Thyroid gland (tissue), 4 donors: ENCODE results near the gene GFRA1. TPM values are rescaled to one million over a fixed set of nuclear protein-coding genes. Genes with fewer than 3 reads are reported as not detected.

ENCODE experiments used
- DNase-seq, 2 donors: peaks; one replicate each; pipeline ENCODE4 v3.0.0-alpha.2; 2019
- H3K27ac ChIP-seq, 3 donors: fragments of 200-600 bp; sonication (generic); 1 replicate in 2 of 3; 2 replicates in 1 of 3; pipeline ENCODE4 v1.5.1; 2016 to 2019; ENCODE audit warnings: mild to moderate bottlenecking in 1 of 3, moderate library complexity in 1 of 3
- H3K27me3 ChIP-seq: fragments of 200-600 bp; sonication (generic); one replicate; pipeline ENCODE4 v1.5.1; 2019
- H3K36me3 ChIP-seq, 2 donors: fragments of 200-600 bp; sonication (generic); one replicate each; pipeline ENCODE4 v1.5.1; 2016 to 2019
- H3K4me1 ChIP-seq, 2 donors: fragments of 200-600 bp; sonication (generic); one replicate each; pipeline ENCODE4 v1.5.1; 2017 to 2019
- H3K4me3 ChIP-seq, 3 donors: fragments of 200-600 bp; sonication (generic); replicated peaks in 1 of 3; 1 replicate in 2 of 3; 2 replicates in 1 of 3; pipeline ENCODE4 v1.5.1; 2016; ENCODE audit warnings: mild to moderate bottlenecking in 1 of 3
- H3K9me3 ChIP-seq: fragments of 200-600 bp; sonication (generic); one replicate; pipeline ENCODE4 v1.5.1; 2017
- CTCF ChIP-seq, 6 experiments: fragments of 200-600 bp in 3 of 6; fragments of 450-650 bp in 3 of 6; sonication (generic) in 3 of 6; IDR thresholded peaks; one replicate each; pipeline ENCODE4 v1.5.1; 2016 to 2019; ENCODE audit warnings: antibody characterized with exemption in 6 of 6, mild to moderate bottlenecking in 2 of 6, inconsistent platforms in 1 of 6, moderate library complexity in 1 of 6
- POLR2A ChIP-seq, 2 donors: fragments of 450-650 bp; IDR thresholded peaks; one replicate each; pipeline ENCODE4 v1.6.1; 2017; ENCODE audit warnings: antibody characterized with exemption in 2 of 2, mild to moderate bottlenecking in 2 of 2, moderate library complexity in 1 of 2
- WGBS, 2 donors: methylation state at CpG; one replicate each; pipeline ENCODE4 v1.1.5; 2017; 5-methylcytosine and 5-hydroxymethylcytosine counted together
- intact Hi-C: fragments of 100-400 bp; cut with DNase I; formaldehyde crosslinking; loops from one replicate; pipeline ENCODE4 v1.15.1; 2023
- total RNA-seq, 4 donors: library from RNA; depleted of rRNA; stranded (reverse); fragments of >200 nt; gene quantifications; one replicate each; pipeline ENCODE4 v1.2.3, GENCODE V29; 2016

GFRA1 gene
- total RNA-seq, 4 donors from 2014 or later: 4.4 to 18.0 (median 5.5) TPM

- no peak overlapping the region for H3K27ac ChIP-seq
- no peaks in the 10 kb centered on the region for H3K4me1 ChIP-seq
- intact Hi-C loops: no loop called here
- no peak overlapping the region for H3K4me3 ChIP-seq
- DNase-seq: no peak
- WGBS, 2 donors: 90 to 91% methylated on average over 4 of the region's 4 CpGs
- no peaks in the 10 kb centered on the region for H3K36me3 ChIP-seq
- H3K27me3 ChIP-seq: no peaks in the 10 kb centered on the region
- no peak for TF ChIP-seq POLR2A (IDR thresholded peaks at IDR 0.05)
- no peak for TF ChIP-seq CTCF (IDR thresholded peaks at IDR 0.05)
- H3K9me3 ChIP-seq: no peaks in the 10 kb centered on the region
Measured at GRCh38 chr10:116239229-116239628, 33.8 kb downstream of the GFRA1 start.

GRCh38 chr10:116237970-116238369, 35.0 kb downstream of the GFRA1 start:
- intact Hi-C loops: no loop called here
- H3K4me1 ChIP-seq: no peaks in the 10 kb centered on the region
- no peaks in the 10 kb centered on the region for H3K36me3 ChIP-seq
- H3K27ac ChIP-seq: no peak overlapping the region
- no peak for DNase-seq
- TF ChIP-seq CTCF (IDR thresholded peaks at IDR 0.05): no peak
- TF ChIP-seq POLR2A (IDR thresholded peaks at IDR 0.05): no peak
- H3K27me3 ChIP-seq: no peaks in the 10 kb centered on the region
- H3K9me3 ChIP-seq: no peaks in the 10 kb centered on the region
- H3K4me3 ChIP-seq: no peak overlapping the region
- 61 to 72% methylated on average over 15 of the region's 15 CpGs for WGBS, 2 donors

DNA sequence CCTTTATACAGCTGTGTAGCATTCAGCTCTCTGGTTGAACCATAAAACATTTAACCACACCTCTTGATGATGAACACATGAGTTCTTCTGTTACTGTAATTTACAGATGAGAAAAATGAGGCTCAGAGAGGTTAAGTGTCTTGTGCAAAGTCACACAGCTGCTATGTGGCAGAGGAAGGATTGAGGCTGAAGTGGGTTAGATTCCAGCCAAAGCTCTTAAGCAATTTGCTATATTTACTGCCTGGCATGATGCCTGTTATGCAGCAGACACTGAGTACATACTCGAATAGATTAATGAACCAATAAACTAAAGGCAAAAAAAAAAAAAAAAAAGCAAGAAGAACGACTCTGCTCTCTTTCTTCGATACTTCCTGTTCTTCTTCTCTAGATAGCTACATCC, 35.7 kb downstream of the GFRA1 start:
- WGBS, 2 donors: 64 to 73% methylated on average over 3 of the region's 3 CpGs
- Histone ChIP-seq H3K27ac (no peak overlapping the region), H3K9me3 (no peaks in the 10 kb centered on the region), H3K27me3 (no peaks in the 10 kb centered on the region), H3K36me3 (no peaks in the 10 kb centered on the region), H3K4me1 (no peaks in the 10 kb centered on the region), H3K4me3 (no peak overlapping the region)
- no peak for DNase-seq
- TF ChIP-seq POLR2A (IDR thresholded peaks at IDR 0.05): no peak
- no peak for TF ChIP-seq CTCF (IDR thresholded peaks at IDR 0.05)
- intact Hi-C loops: no loop called here

DNA sequence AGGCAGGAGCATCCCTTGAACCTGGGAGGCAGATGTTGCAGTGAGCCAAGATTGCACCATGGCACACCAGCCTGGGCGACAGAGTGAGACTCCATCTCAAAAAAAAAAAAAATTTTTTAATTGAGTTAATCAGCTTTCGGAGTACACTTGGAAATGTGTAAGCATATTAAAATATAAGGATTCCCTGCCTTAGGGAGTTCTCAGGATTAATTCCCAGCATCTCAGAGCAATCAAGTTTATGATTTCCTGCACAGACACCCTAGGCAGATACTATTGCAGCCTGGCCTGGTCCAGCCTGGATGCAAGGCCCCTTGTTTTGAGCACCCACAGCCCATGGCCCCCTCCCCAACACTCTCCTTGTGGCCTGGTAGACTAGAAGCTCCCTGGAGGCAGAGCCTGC, 39.8 kb downstream of the GFRA1 start:
- Histone ChIP-seq H3K36me3 (no peaks in the 10 kb centered on the region), H3K4me1 (no peaks in the 10 kb centered on the region), H3K27ac (no peak overlapping the region), H3K9me3 (no peaks in the 10 kb centered on the region), H3K4me3 (no peak overlapping the region), H3K27me3 (no peaks in the 10 kb centered on the region)
- DNase-seq: no peak
- intact Hi-C loops: no loop called here
- WGBS, 2 donors: 100% methylated on average over 2 of the region's 2 CpGs
- TF ChIP-seq POLR2A (IDR thresholded peaks at IDR 0.05) (no peak), CTCF (IDR thresholded peaks at IDR 0.05) (no peak)

- H3K4me3 ChIP-seq: no peak overlapping the region
- TF ChIP-seq POLR2A (IDR thresholded peaks at IDR 0.05): no peak
- no peak for TF ChIP-seq CTCF (IDR thresholded peaks at IDR 0.05)
- H3K27me3 ChIP-seq: no peaks in the 10 kb centered on the region
- H3K9me3 ChIP-seq: no peaks in the 10 kb centered on the region
- H3K36me3 ChIP-seq: no peaks in the 10 kb centered on the region
- H3K4me1 ChIP-seq: no peaks in the 10 kb centered on the region
- whole genome bisulfite sequencing, 2 donors: 73 to 77% methylated on average over 2 of the region's 2 CpGs
- intact Hi-C loops: no loop called here
- no peak overlapping the region for H3K27ac ChIP-seq
- no peak for DNase-seq
Measured at GRCh38 chr10:116232613-116233012, 40.4 kb downstream of the GFRA1 start.
